Bronchial epithelial cell (primary cell): ENCODE measurements around the gene MLH3. TPM values are rescaled to one million over a fixed set of nuclear protein-coding genes. Genes with fewer than 3 reads are reported as not detected.

ENCODE experiments used
- DNase-seq: peaks from one replicate; pipeline ENCODE4 v3.0.0-alpha.2; 2010; ENCODE audit warnings: low read depth
- FAIRE-seq: peaks from 2 replicates; lab custom pipeline; 2011; peaks lifted over from hg19 to GRCh38; lab: Jason Lieb, UNC
- H3K27me3 ChIP-seq: 2 replicates; pipeline ENCODE4 v1.5.1; 2011; ENCODE audit warnings: low read length; ENCODE audit not compliant: control insufficient read depth, insufficient read depth
- H3K36me3 ChIP-seq: 2 replicates; pipeline ENCODE4 v1.5.1; 2011; ENCODE audit warnings: low read length; ENCODE audit not compliant: control insufficient read depth, insufficient read depth
- H3K4me3 ChIP-seq: 2 replicates; pipeline ENCODE4 v1.5.1; 2011; ENCODE audit warnings: mild to moderate bottlenecking, low read depth, low read length, control low read depth
- total RNA-seq: library from RNA; depleted of rRNA; stranded (reverse); fragments of >200 nt; gene quantifications from 2 replicates; pipeline ENCODE4 v1.2.1, GENCODE V29; 2014
- TF ChIP-seq, protein P1 (sequence below): IDR thresholded peaks from 2 replicates; pipeline ENCODE4 v1.5.1; 2011; ENCODE audit warnings: mild to moderate bottlenecking, moderate library complexity, low read length, control low read depth, inconsistent platforms; ENCODE audit not compliant: insufficient read depth, severe bottlenecking

MLH3 gene
- total RNA-seq, 1 donor from 2014 or later, result 24.0 TPM

DNA sequence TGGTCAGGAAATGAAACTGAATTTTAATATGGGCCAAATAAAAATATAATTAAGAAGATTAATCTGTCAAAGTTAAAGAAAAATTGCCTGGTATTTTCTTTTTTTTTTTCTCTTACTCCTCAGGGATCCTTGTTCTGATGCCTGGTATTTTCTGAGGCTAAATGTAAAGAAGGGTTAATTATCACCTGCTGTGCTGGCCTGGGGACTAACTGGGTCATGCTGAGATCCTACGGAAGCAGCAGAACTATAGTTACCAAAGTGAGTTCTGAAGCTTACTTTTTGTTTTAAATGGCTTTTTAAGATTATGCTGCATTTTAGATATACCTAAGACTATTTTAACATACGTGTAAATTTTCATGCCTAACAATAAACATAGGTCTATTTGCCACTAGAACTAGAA, 41.4 kb upstream of the MLH3 start:
- FAIRE-seq (no peak), DNase-seq (no peak)
- Histone ChIP-seq H3K27me3 (no peaks in the 10 kb centered on the region), H3K4me3 (no peak overlapping the region), H3K36me3 (peaks cover 11% of the 10 kb centered on the region)
- TF ChIP-seq, protein P1, sequence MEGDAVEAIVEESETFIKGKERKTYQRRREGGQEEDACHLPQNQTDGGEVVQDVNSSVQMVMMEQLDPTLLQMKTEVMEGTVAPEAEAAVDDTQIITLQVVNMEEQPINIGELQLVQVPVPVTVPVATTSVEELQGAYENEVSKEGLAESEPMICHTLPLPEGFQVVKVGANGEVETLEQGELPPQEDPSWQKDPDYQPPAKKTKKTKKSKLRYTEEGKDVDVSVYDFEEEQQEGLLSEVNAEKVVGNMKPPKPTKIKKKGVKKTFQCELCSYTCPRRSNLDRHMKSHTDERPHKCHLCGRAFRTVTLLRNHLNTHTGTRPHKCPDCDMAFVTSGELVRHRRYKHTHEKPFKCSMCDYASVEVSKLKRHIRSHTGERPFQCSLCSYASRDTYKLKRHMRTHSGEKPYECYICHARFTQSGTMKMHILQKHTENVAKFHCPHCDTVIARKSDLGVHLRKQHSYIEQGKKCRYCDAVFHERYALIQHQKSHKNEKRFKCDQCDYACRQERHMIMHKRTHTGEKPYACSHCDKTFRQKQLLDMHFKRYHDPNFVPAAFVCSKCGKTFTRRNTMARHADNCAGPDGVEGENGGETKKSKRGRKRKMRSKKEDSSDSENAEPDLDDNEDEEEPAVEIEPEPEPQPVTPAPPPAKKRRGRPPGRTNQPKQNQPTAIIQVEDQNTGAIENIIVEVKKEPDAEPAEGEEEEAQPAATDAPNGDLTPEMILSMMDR, result no peak

DNA sequence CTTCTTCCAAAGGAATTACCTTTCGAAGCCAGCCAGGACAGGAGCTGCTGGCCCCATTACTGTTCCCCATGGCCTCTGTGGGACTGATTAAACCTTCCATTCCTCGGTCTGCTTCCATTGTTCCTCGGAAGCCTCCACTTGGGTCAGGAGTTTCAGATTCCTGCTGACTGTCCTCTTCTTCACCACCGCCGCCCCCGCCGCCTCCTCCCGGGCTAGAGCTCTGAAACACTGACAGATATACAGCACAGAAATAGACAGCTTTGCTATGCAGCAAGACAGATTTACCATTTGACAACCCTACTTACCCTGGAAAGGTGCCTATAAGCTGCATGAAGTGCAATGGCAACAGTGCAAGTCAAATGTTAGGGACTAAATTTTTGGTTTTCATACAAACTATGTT, 40.0 kb upstream of the MLH3 start:
- peaks cover 15% of the 10 kb centered on the region for H3K36me3 ChIP-seq
- no peak for FAIRE-seq
- TF ChIP-seq, protein P1, result no peak
- DNase-seq, result no peak
- H3K27me3 ChIP-seq, result no peaks in the 10 kb centered on the region
- H3K4me3 ChIP-seq, result no peak overlapping the region

DNA sequence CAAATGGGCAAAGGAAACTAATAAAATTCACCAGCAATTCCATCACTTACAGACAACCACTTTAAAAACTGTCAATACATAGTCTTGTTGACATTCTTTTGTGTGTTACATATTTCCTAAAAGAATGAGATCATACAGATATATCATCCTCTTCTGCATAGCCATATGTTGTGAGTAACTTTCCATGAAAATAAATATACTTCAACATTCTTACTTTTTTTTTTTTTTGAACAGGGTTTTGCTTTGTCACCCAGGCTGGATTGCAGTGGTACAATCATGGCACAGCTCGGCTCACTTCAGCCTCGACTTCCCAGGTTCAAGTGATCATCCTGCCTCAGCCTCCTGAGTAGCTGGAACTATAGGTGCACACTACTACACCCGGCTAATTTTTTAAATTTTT, 39.1 kb upstream of the MLH3 start:
- DNase-seq (peak; percentile 17), FAIRE-seq (no peak)
- Histone ChIP-seq H3K36me3 (peaks cover 13% of the 10 kb centered on the region), H3K27me3 (no peaks in the 10 kb centered on the region), H3K4me3 (no peak overlapping the region)
- TF ChIP-seq, protein P1, result no peak

DNA sequence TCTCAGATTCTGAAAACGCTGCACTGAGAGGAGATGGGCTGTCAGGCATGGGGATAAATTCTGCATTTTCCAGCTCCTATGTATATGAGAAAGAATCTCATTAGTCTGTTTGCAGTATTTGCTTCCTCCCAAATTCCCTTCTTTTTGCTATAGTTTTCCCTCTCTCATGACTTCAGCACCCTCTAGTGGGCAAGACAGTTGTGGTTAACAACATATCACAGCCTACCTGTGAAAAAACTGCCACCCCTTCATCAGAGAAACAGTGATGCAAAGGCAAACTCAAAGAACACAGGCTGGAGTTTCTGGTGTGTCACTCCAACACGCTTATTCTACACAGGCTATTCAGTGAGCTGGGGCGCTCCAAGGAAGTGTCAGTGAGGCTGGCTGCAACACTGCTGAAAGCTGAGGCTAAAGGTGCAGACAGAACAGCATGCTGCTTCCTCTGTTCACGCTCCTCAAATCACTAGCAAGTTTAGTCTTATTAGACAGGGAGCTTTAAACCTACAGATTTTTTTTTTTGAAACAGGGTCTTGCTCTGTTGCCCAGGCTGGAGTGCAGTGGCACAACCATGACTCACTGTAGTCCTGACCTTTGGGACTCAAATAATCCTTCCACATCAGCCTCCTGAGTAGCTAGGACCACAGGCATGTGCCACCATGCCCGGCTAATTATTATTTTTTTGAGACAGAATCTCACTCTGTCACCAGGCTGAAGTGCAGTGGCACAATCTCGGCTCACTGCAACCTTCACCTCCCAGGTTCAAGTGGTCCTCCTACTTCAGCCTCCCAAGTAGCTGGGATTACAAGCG, 37.5 kb upstream of the MLH3 start:
- peaks cover 10% of the 10 kb centered on the region for H3K36me3 ChIP-seq
- FAIRE-seq, result no peak
- TF ChIP-seq, protein P1, result peak; percentile 68

DNA sequence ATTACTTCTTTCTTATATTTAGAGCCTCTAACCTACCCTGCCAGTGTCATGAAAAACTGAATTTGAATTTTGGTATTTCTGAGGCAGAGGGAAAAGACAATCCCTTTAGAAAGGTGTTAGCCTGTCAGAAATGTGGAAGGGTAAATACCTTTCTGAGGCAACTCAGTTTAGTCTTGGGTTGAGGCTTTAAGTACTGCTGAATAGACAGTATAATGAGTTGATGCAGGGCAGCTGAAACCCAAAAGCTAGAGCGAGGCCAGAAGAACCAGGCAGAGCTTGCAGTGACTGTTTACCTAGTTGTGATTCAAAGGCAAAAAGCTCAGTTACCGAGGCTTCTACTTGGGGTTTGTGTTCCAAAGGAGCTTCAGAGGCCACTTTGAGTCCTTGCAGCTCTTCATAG, 36.9 kb upstream of the MLH3 start:
- TF ChIP-seq, protein P1, result no peak
- DNase-seq, result no peak
- no peaks in the 10 kb centered on the region for H3K27me3 ChIP-seq
- FAIRE-seq, result no peak
- H3K4me3 ChIP-seq, result no peak overlapping the region
- H3K36me3 ChIP-seq, result peaks cover 13% of the 10 kb centered on the region

More for the DNA sequence above, 37.5 kb upstream of the MLH3 start:
- no peak overlapping the region for H3K4me3 ChIP-seq
- no peaks in the 10 kb centered on the region for H3K27me3 ChIP-seq
- peak; percentile 60 for DNase-seq
